AG04449 (cell line): ENCODE results near the gene SLAIN2.

Source experiments
- CTCF ChIA-PET: fragments of 350-600 bp; formaldehyde crosslinking; extraction: SDS; loops from one replicate; lab custom pipeline; 2021; ENCODE audit warnings: antibody characterized with exemption; lab: Yijun Ruan, JAX
- POLR2A ChIA-PET: fragments of 400-600, 350-600 bp; formaldehyde crosslinking; extraction: SDS; loops from one replicate; lab custom pipeline; 2020; ENCODE audit warnings: antibody characterized with exemption, inconsistent platforms; lab: Yijun Ruan, JAX
- DNase-seq: peaks from one replicate; pipeline ENCODE4 v3.0.0-alpha.2; 2010; ENCODE audit warnings: low read depth, low spot score
- H3K4me3 ChIP-seq: 2 replicates; pipeline ENCODE4 v1.5.1; 2011; ENCODE audit warnings: low read depth, mild to moderate bottlenecking, control low read depth, low read length
- TF ChIP-seq, protein P1 (sequence below): IDR thresholded peaks from one replicate; pipeline ENCODE4 v1.5.1; 2011; ENCODE audit warnings: mild to moderate bottlenecking, moderate library complexity, low read length, control low read depth, inconsistent platforms; ENCODE audit not compliant: insufficient read depth; ENCODE audit errors: missing control alignments

SLAIN2 gene

DNA sequence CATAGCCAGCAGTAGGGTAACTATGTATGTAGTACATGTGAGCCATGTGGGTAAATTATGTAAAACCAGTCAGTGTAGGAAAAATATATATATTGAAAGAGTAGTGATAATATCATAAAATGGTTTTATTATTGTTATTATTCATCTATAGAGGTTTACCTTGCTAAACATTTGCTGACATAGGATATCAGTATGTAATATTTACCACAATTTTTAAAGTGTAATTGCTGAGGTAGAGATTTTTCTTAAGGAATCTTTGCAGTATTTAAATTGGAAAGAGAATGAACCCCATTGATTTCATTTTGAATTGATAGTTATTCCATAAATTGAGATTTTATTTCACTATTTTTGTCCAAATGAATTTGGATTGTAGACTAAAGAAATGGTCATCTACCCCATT is 27.1 kb downstream of the SLAIN2 start:
- ChIA-PET CTCF (interaction anchor here (1.5 kb wide), 1 partner anchor 10 kb away, joined by 3 read pairs; no protein-coding TSS in a partner anchor), POLR2A (no interaction called here)
- no peak overlapping the region for H3K4me3 ChIP-seq
- TF ChIP-seq, protein P1, sequence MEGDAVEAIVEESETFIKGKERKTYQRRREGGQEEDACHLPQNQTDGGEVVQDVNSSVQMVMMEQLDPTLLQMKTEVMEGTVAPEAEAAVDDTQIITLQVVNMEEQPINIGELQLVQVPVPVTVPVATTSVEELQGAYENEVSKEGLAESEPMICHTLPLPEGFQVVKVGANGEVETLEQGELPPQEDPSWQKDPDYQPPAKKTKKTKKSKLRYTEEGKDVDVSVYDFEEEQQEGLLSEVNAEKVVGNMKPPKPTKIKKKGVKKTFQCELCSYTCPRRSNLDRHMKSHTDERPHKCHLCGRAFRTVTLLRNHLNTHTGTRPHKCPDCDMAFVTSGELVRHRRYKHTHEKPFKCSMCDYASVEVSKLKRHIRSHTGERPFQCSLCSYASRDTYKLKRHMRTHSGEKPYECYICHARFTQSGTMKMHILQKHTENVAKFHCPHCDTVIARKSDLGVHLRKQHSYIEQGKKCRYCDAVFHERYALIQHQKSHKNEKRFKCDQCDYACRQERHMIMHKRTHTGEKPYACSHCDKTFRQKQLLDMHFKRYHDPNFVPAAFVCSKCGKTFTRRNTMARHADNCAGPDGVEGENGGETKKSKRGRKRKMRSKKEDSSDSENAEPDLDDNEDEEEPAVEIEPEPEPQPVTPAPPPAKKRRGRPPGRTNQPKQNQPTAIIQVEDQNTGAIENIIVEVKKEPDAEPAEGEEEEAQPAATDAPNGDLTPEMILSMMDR: no peak
- no peak for DNase-seq

GRCh38 chr4:48369248-48369647 is 27.9 kb downstream of the SLAIN2 start:
- DNase-seq: no peak
- TF ChIP-seq, protein P1: no peak
- POLR2A ChIA-PET: no interaction called here
- no peak overlapping the region for H3K4me3 ChIP-seq
- CTCF ChIA-PET: interaction anchor here (1.1 to 1.5 kb wide), 2 partner anchors 9 to 22 kb away, joined by 3 read pairs; no protein-coding TSS in a partner anchor

- no peak overlapping the region for H3K4me3 ChIP-seq
- CTCF ChIA-PET: interaction anchor here (1.1 to 1.5 kb wide), 3 partner anchors 9 to 21 kb away, joined by 3 to 5 read pairs (median 3); no protein-coding TSS in a partner anchor
- TF ChIP-seq, protein P1: no peak
Measured at GRCh38 chr4:48369771-48370170, 28.4 kb downstream of the SLAIN2 start.

DNA sequence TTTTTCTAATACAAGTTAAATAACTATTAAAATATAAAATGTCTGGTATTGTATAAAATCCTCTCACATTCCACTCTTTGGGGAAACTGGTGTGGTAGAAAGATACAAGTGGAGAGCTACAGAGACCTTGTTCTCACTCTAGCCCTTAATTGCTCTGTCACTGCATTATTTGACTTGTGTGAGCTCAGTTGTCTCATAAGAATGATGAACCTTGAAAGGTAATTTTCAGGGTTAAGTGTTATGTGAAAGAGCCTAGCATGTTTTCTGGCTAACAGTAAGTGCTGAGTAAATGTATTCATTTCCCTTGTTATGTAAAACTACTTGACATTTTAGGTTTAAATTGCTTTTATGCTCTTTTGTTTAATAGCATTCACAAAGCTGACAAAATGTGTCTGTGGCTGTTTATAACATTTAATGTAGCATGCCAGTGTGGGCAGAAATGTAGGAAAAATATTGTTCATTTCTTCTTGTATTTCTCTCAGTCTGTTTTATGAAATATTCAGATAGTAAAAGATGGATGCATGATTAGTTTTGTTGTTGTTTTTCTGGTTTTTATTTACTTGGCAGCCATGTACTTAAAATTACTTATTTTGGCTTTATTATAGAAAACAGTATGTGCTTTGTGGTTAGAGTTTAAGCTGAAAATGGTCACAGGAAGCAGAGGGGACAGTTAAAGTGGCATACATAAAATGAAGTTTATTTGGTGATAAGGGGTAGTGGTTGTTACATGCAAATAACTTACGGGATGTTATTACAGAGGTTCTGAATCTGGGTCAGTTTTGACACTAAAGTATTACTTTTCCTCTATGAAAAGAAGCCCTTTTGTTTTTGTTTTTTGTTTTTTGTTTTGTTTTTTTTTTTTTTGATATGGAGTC is 29.2 kb downstream of the SLAIN2 start:
- DNase-seq: no peak
- POLR2A ChIA-PET: no interaction called here
- H3K4me3 ChIP-seq: no peak overlapping the region
- CTCF ChIA-PET: interaction anchor here (1.4 to 1.5 kb wide), 2 partner anchors 8 to 9 kb away, joined by 3 to 5 read pairs; no protein-coding TSS in a partner anchor
- TF ChIP-seq, protein P1: no peak

More at GRCh38 chr4:48369771-48370170, 28.4 kb downstream of the SLAIN2 start:
- DNase-seq: no peak
- POLR2A ChIA-PET: no interaction called here

GRCh38 chr4:48372272-48372671 is 30.9 kb downstream of the SLAIN2 start:
- no peak overlapping the region for H3K4me3 ChIP-seq
- ChIA-PET CTCF (interaction anchor here (1.1 to 1.3 kb wide), 2 partner anchors 19 to 31 kb away, joined by 3 read pairs; partner anchors contain the start of gene SLAIN2), POLR2A (no interaction called here)
- no peak for DNase-seq
- TF ChIP-seq, protein P1: no peak

DNA sequence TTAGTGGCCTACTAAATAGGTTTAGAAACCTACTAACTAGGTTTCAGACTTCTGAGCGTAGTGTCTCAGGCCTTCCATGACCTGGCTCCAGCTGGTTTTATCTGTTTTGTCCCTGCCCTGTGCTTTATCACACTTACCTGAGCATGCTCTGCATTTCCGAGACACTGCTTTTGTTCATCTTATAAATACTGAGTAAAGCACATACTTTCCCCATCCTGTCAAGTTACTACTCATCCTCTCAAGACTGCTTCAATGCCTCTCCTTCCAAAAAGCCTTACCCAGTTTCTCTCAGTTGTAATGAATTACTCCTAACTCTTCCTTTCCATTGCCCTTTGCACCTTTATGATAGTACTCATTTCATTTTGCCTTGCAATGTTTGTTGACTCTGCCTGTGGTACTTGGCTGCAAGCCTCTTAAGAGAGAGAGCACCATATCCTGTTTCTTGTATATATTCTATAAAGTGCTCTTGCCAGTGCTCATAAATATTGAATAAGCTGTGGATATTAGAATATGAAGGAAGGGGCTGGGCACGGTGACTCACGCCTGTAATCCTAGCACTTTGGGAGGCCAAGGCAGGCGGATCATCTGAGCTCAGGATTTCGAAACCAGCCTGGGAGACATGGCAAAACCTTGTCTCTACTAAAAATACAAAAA is 34.4 kb downstream of the SLAIN2 start:
- ChIA-PET CTCF (no interaction called here), POLR2A (no interaction called here)
- peak; percentile 74 for DNase-seq
- TF ChIP-seq, protein P1: no peak
- H3K4me3 ChIP-seq: no peak overlapping the region
